Smooth muscle cell (in vitro differentiated cells): Measurements from ENCODE around the gene GFRA3. TPM values are rescaled to one million over a fixed set of nuclear protein-coding genes. Genes with fewer than 3 reads are reported as not detected.
A peak's percentile ranks its signal among the peaks of the same experiment; 100 is the strongest.

Experiments used
- DNase-seq: peaks from one replicate; lab custom pipeline; 2025; ENCODE audit not compliant: unreplicated experiment; lab: John Stamatoyannopoulos, UW
- H2AFZ ChIP-seq: fragments of 200-600 bp; sonication (generic); 2 replicates; pipeline ENCODE4 v1.6.0; 2016; ENCODE audit warnings: antibody characterized with exemption, low read depth, mild to moderate bottlenecking
- H3F3A ChIP-seq: fragments of 200-600 bp; sonication (generic); 2 replicates; pipeline ENCODE4 v1.6.0; 2017; ENCODE audit warnings: antibody characterized with exemption, low read depth
- H3K27ac ChIP-seq: fragments of 200-600 bp; sonication (generic); 2 replicates; pipeline ENCODE4 v1.5.1; 2016; ENCODE audit warnings: low read depth, mild to moderate bottlenecking
- H3K27me3 ChIP-seq: fragments of 200-600 bp; sonication (generic); 2 replicates; pipeline ENCODE4 v1.6.1; 2016; ENCODE audit warnings: low read depth, mild to moderate bottlenecking
- H3K36me3 ChIP-seq: fragments of 200-600 bp; sonication (generic); 2 replicates; pipeline ENCODE4 v1.5.1; 2016; ENCODE audit warnings: low read depth
- H3K4me1 ChIP-seq: fragments of 200-600 bp; sonication (generic); 2 replicates; pipeline ENCODE4 v1.5.1; 2016; ENCODE audit warnings: low read depth
- H3K4me2 ChIP-seq: fragments of 200-600 bp; sonication (generic); 2 replicates; pipeline ENCODE4 v1.6.0; 2016; ENCODE audit warnings: mild to moderate bottlenecking
- H3K4me3 ChIP-seq: fragments of 200-600 bp; sonication (generic); 2 replicates; pipeline ENCODE4 v1.5.1; 2016; ENCODE audit warnings: mild to moderate bottlenecking
- H3K79me2 ChIP-seq: fragments of 200-600 bp; sonication (generic); 2 replicates; pipeline ENCODE4 v1.6.0; 2016; ENCODE audit warnings: low read depth, mild to moderate bottlenecking
- H3K9ac ChIP-seq: fragments of 200-600 bp; sonication (generic); 2 replicates; pipeline ENCODE4 v1.6.0; 2016; ENCODE audit warnings: low read depth
- H3K9me3 ChIP-seq: fragments of 200-600 bp; sonication (generic); replicated peaks from 2 replicates; pipeline ENCODE4 v1.5.1; 2016; ENCODE audit warnings: low read depth
- H4K20me1 ChIP-seq: fragments of 200-600 bp; sonication (generic); 2 replicates; pipeline ENCODE4 v1.6.0; 2016; ENCODE audit warnings: low read depth
- CTCF ChIP-seq: fragments of 200-600 bp; sonication (generic); IDR thresholded peaks from 2 replicates; pipeline ENCODE4 v1.5.1; 2017; ENCODE audit warnings: borderline replicate concordance, mild to moderate bottlenecking, antibody characterized with exemption; ENCODE audit not compliant: insufficient read depth, poor library complexity, severe bottlenecking
- WGBS: methylation state at CpG from one replicate; pipeline ENCODE4 v1.1.7; 2016; ENCODE audit warnings: low lambda C conversion rate; 5-methylcytosine and 5-hydroxymethylcytosine counted together
- polyA plus RNA-seq: library from polyadenylated mRNA; unstranded; fragments of >200 nt; fragmentation: Nextera tagmentation; extraction: Ambion mirVana; gene quantifications from 2 replicates; pipeline ENCODE4 v1.2.1, GENCODE V29; 2016
- total RNA-seq: library from RNA; depleted of rRNA; stranded (reverse); fragments of >200 nt; gene quantifications from 2 replicates; pipeline ENCODE4 v1.2.3, GENCODE V29; 2014

Gene GFRA3
- total and polyA plus RNA-seq, 2 experiments from 2014 or later = 2.7 TPM; not detected in 1

GRCh38 chr5:138240650-138241385, 33.6 kb downstream of the GFRA3 start:
- H3K27me3 ChIP-seq = no peaks in the 10 kb centered on the region
- no peak overlapping the region for H2AFZ ChIP-seq
- 52% methylated on average over 3 of the region's 3 CpGs for WGBS
- DNase-seq = no peak
- no peaks in the 10 kb centered on the region for H3K79me2 ChIP-seq
- H3K9ac ChIP-seq = no peak overlapping the region
- H3K4me2 ChIP-seq = peak overlapping the region; percentile 96
- H3K27ac ChIP-seq = no peak overlapping the region
- no peak overlapping the region for H3K4me3 ChIP-seq
- H4K20me1 ChIP-seq = no peaks in the 10 kb centered on the region
- H3K9me3 ChIP-seq = no peaks in the 10 kb centered on the region
- H3K4me1 ChIP-seq = peaks cover 20% of the 10 kb centered on the region
- TF ChIP-seq CTCF = no peak
- no peaks in the 10 kb centered on the region for H3K36me3 ChIP-seq
- H3F3A ChIP-seq = no peaks in the 10 kb centered on the region

GRCh38 chr5:138238034-138238433, 36.4 kb downstream of the GFRA3 start:
- WGBS = 97% methylated on average over 1 of the region's 1 CpG
- no peak for TF ChIP-seq CTCF

GRCh38 chr5:138234651-138235050, 39.8 kb downstream of the GFRA3 start:
- Histone ChIP-seq H3K27ac (no peak overlapping the region), H4K20me1 (no peaks in the 10 kb centered on the region), H3K4me2 (no peak overlapping the region), H3F3A (peaks cover 8% of the 10 kb centered on the region), H3K79me2 (no peaks in the 10 kb centered on the region), H3K9me3 (no peaks in the 10 kb centered on the region), H3K36me3 (no peaks in the 10 kb centered on the region), H3K4me3 (no peak overlapping the region), H3K4me1 (no peaks in the 10 kb centered on the region), H3K27me3 (no peaks in the 10 kb centered on the region), H3K9ac (no peak overlapping the region), H2AFZ (no peak overlapping the region)
- no peak for TF ChIP-seq CTCF
- WGBS = 90% methylated on average over 2 of the region's 2 CpGs
- no peak for DNase-seq

More at GRCh38 chr5:138238034-138238433, 36.4 kb downstream of the GFRA3 start:
- H3F3A ChIP-seq = no peaks in the 10 kb centered on the region
- no peaks in the 10 kb centered on the region for H3K79me2 ChIP-seq
- H3K4me1 ChIP-seq = peaks cover 10% of the 10 kb centered on the region
- H3K4me3 ChIP-seq = no peak overlapping the region
- no peak for DNase-seq
- no peaks in the 10 kb centered on the region for H3K36me3 ChIP-seq
- H3K9ac ChIP-seq = no peak overlapping the region
- H3K27me3 ChIP-seq = no peaks in the 10 kb centered on the region
- H3K27ac ChIP-seq = no peak overlapping the region
- H4K20me1 ChIP-seq = no peaks in the 10 kb centered on the region
- no peak overlapping the region for H3K4me2 ChIP-seq
- no peaks in the 10 kb centered on the region for H3K9me3 ChIP-seq
- no peak overlapping the region for H2AFZ ChIP-seq

- no peak overlapping the region for H3K4me2 ChIP-seq
- no peak for TF ChIP-seq CTCF
- DNase-seq = no peak
- 86% methylated on average over 2 of the region's 2 CpGs for WGBS
- H2AFZ ChIP-seq = peak overlapping the region; percentile 12
- no peak overlapping the region for H3K9ac ChIP-seq
- no peaks in the 10 kb centered on the region for H3K4me1 ChIP-seq
- H3K9me3 ChIP-seq = no peaks in the 10 kb centered on the region
- no peaks in the 10 kb centered on the region for H3K79me2 ChIP-seq
- no peak overlapping the region for H3K27ac ChIP-seq
- H3K27me3 ChIP-seq = no peaks in the 10 kb centered on the region
- H3K36me3 ChIP-seq = no peaks in the 10 kb centered on the region
- H3F3A ChIP-seq = peaks cover 8% of the 10 kb centered on the region
- H3K4me3 ChIP-seq = no peak overlapping the region
- H4K20me1 ChIP-seq = no peaks in the 10 kb centered on the region
Observed at GRCh38 chr5:138233280-138233679, 41.1 kb downstream of the GFRA3 start.
